Measurements from ENCODE around the gene GTF3C5. TPM values are rescaled to one million over a fixed set of nuclear protein-coding genes. Genes with fewer than 3 reads are reported as not detected.

GTF3C5 gene
- total and polyA plus RNA-seq, 12 donors = 29.4 to 79.1 (median 36.6) TPM

- H3K27me3 ChIP-seq = peaks cover 4 to 71% (median 52%) of the 10 kb centered on the region in 7 donors
- no peak overlapping the region for H3K4me3 ChIP-seq
- H3K9me3 ChIP-seq = no peaks in the 10 kb centered on the region
- H3K36me3 ChIP-seq = no peaks in the 10 kb centered on the region
- 40 to 55% methylated on average over 20 of the region's 20 CpGs for WGBS, 2 donors
- H3K4me1 ChIP-seq = peaks cover 0 to 7% (median 6%) of the 10 kb centered on the region in 9 donors
- intact Hi-C loops (cut with DNase I) = no loop called here
- no peak for TF ChIP-seq CTCF (IDR thresholded peaks at IDR 0.05)
- H3K27ac ChIP-seq = no peak overlapping the region
- no peak for DNase-seq
- peak in 1 of 8 donors; percentile 8 for ATAC-seq
Observed at GRCh38 chr9:132984202-132985070, 46.4 kb upstream of the GTF3C5 start.

- Histone ChIP-seq H3K27me3 (peaks cover 4 to 65% (median 46%) of the 10 kb centered on the region in 7 donors), H3K9me3 (no peaks in the 10 kb centered on the region), H3K4me3 (no peak overlapping the region), H3K27ac (no peak overlapping the region), H3K36me3 (no peaks in the 10 kb centered on the region), H3K4me1 (peaks cover 0 to 7% (median 6%) of the 10 kb centered on the region in 9 donors)
- DNase-seq = no peak
- no peak for ATAC-seq
- intact Hi-C loops (cut with DNase I) = no loop called here
- no peak for TF ChIP-seq CTCF (IDR thresholded peaks at IDR 0.05)
- WGBS, 2 donors = 45 to 47% methylated on average over 4 of the region's 4 CpGs
Observed at GRCh38 chr9:132985071-132985350, 45.8 kb upstream of the GTF3C5 start.

- ATAC-seq (no peak), DNase-seq (no peak)
- TF ChIP-seq CTCF (IDR thresholded peaks at IDR 0.05) = no peak
- Histone ChIP-seq H3K27me3 (peaks cover 4 to 62% (median 41%) of the 10 kb centered on the region in 7 donors), H3K9me3 (no peaks in the 10 kb centered on the region), H3K27ac (no peak overlapping the region), H3K36me3 (no peaks in the 10 kb centered on the region), H3K4me3 (no peak overlapping the region), H3K4me1 (peaks cover 0 to 7% (median 6%) of the 10 kb centered on the region in 9 donors)
- intact Hi-C loops (cut with DNase I) = no loop called here
- WGBS, 2 donors = 67 to 79% methylated on average over 8 of the region's 8 CpGs
Observed at GRCh38 chr9:132985489-132985888, 45.3 kb upstream of the GTF3C5 start.

- WGBS, 2 donors = 50 to 52% methylated on average over 13 of the region's 13 CpGs
- H3K36me3 ChIP-seq = no peaks in the 10 kb centered on the region
- peaks cover 0 to 7% (median 6%) of the 10 kb centered on the region in 9 donors for H3K4me1 ChIP-seq
- peaks cover 4 to 62% (median 39%) of the 10 kb centered on the region in 7 donors for H3K27me3 ChIP-seq
- no peak for TF ChIP-seq CTCF (IDR thresholded peaks at IDR 0.05)
- ATAC-seq (peak in 7 of 8 donors; percentile 25 to 90 (median 67)), DNase-seq (peak; percentile 19 to 35)
- no peak overlapping the region for H3K4me3 ChIP-seq
- no peak overlapping the region for H3K27ac ChIP-seq
- H3K9me3 ChIP-seq = no peaks in the 10 kb centered on the region
- intact Hi-C loops (cut with DNase I) = no loop called here
Observed at GRCh38 chr9:132986114-132986513, 44.7 kb upstream of the GTF3C5 start.
